Liver (tissue), 9 donors: ENCODE results near the gene IRF2BP2. TPM values are rescaled to one million over a fixed set of nuclear protein-coding genes. Genes with fewer than 3 reads are reported as not detected.

Experiments used
- DNase-seq: peaks from one replicate; pipeline ENCODE4 v3.0.0-alpha.2; 2017; ENCODE audit warnings: low spot score
- H3K27ac ChIP-seq, 2 donors: one replicate each; pipeline ENCODE4 v1.7.0; 2013; ENCODE audit warnings: inconsistent platforms in 2 of 2, low read length in 2 of 2, control low read depth in 1 of 2, low read depth in 1 of 2, mild to moderate bottlenecking in 1 of 2
- H3K27me3 ChIP-seq, 4 donors: one replicate each; pipeline versions ENCODE4 v1.6.1 to v1.7.0; 2013; ENCODE audit warnings: low read length in 3 of 4, inconsistent platforms in 1 of 4, mild to moderate bottlenecking in 1 of 4, moderate library complexity in 1 of 4; ENCODE audit not compliant: control insufficient read depth in 4 of 4, insufficient read depth in 4 of 4
- H3K36me3 ChIP-seq, 4 donors: one replicate each; pipeline versions ENCODE4 v1.6.1 to v1.7.0; 2013; ENCODE audit warnings: low read length in 3 of 4, mild to moderate bottlenecking in 3 of 4, low read depth in 1 of 4, moderate library complexity in 1 of 4; ENCODE audit not compliant: control insufficient read depth in 4 of 4, insufficient read depth in 3 of 4
- H3K4me1 ChIP-seq, 4 donors: one replicate each; pipeline versions ENCODE4 v1.6.1 to v1.7.0; 2013; ENCODE audit warnings: low read length in 3 of 4, mild to moderate bottlenecking in 3 of 4, moderate library complexity in 1 of 4; ENCODE audit not compliant: control insufficient read depth in 4 of 4, insufficient read depth in 4 of 4
- H3K4me3 ChIP-seq, 3 donors: one replicate each; pipeline versions ENCODE4 v1.6.1 to v1.7.0; 2013; ENCODE audit warnings: low read length in 3 of 3, control low read depth in 1 of 3, low read depth in 1 of 3, mild to moderate bottlenecking in 1 of 3
- H3K9ac ChIP-seq, 2 donors: one replicate each; pipeline ENCODE4 v1.7.0; 2013; ENCODE audit warnings: low read length in 2 of 2, mild to moderate bottlenecking in 2 of 2, moderate library complexity in 2 of 2, control low read depth in 1 of 2, low read depth in 1 of 2
- H3K9me3 ChIP-seq, 4 donors: one replicate each; pipeline versions ENCODE4 v1.6.1 to v1.7.0; 2013; ENCODE audit warnings: low read length in 3 of 4; ENCODE audit not compliant: control insufficient read depth in 4 of 4
- EGR1 ChIP-seq, 2 donors: IDR thresholded peaks; 2 replicates each; pipeline ENCODE4 v1.6.1; 2016 to 2018; ENCODE audit warnings: antibody characterized with exemption in 2 of 2, low read depth in 2 of 2
- FOXA2 ChIP-seq: IDR thresholded peaks from 2 replicates; pipeline ENCODE4 v1.6.1; 2016; ENCODE audit warnings: antibody characterized with exemption
- GABPA ChIP-seq, 2 donors: IDR thresholded peaks in 1 of 2; conservative IDR thresholded peaks in 1 of 2; 2 replicates each; pipeline ENCODE4 v1.6.1; 2016; ENCODE audit warnings: antibody characterized with exemption in 2 of 2, mild to moderate bottlenecking in 1 of 2, moderate library complexity in 1 of 2
- JUND ChIP-seq, 2 donors: IDR thresholded peaks; 2 replicates each; pipeline ENCODE4 v1.6.1; 2016; ENCODE audit warnings: antibody characterized with exemption in 2 of 2
- NR2F2 ChIP-seq: IDR thresholded peaks from 2 replicates; pipeline ENCODE4 v1.6.1; 2016; ENCODE audit warnings: antibody characterized with exemption
- RAD21 ChIP-seq, 2 donors: IDR thresholded peaks; 2 replicates each; pipeline ENCODE4 v1.6.1; 2016; ENCODE audit warnings: antibody characterized with exemption in 2 of 2, mild to moderate bottlenecking in 2 of 2
- RXRA ChIP-seq, 2 donors: IDR thresholded peaks; 2 replicates each; pipeline ENCODE4 v1.6.1; 2017 to 2018; ENCODE audit warnings: antibody characterized with exemption in 2 of 2, mild to moderate bottlenecking in 1 of 2
- SP1 ChIP-seq: IDR thresholded peaks from 2 replicates; pipeline ENCODE4 v1.6.1; 2018; ENCODE audit warnings: antibody characterized with exemption, mild to moderate bottlenecking
- TAF1 ChIP-seq: conservative IDR thresholded peaks from 2 replicates; pipeline ENCODE4 v1.6.1; 2016; ENCODE audit warnings: antibody characterized with exemption, mild to moderate bottlenecking
- WGBS: extraction: QIAGEN DNeasy Blood & Tissue Kit; methylation state at CpG from one replicate; pipeline ENCODE4 v1.1.7; 2013; 5-methylcytosine and 5-hydroxymethylcytosine counted together
- polyA plus RNA-seq, 2 donors: library from polyadenylated mRNA; stranded (reverse) in 1 of 2; unstranded in 1 of 2; fragments of 200-250 nt in 1 of 2; fragments of >200 nt in 1 of 2; fragmentation: Nextera tagmentation in 1 of 2; extraction: Ambion mirVana in 1 of 2; gene quantifications; one replicate each; pipeline versions ENCODE4 v1.2.1 to v1.2.3, GENCODE V29; 2013 to 2015
- total RNA-seq, 2 donors: library from RNA; depleted of rRNA; stranded (reverse); fragments of >200 nt; gene quantifications; one replicate each; pipeline ENCODE4 v1.2.3, GENCODE V29; 2014
- TF ChIP-seq, protein P1 (sequence below): fragments of 150-350 bp; IDR thresholded peaks from 2 replicates; pipeline ENCODE4 v1.5.1; 2017; ENCODE audit warnings: improper control_type of control experiment, low read depth, low read length; ENCODE audit not compliant: missing input control
- TF ChIP-seq, protein P2 (sequence below): IDR thresholded peaks from 2 replicates; pipeline ENCODE4 v1.6.1; 2016; ENCODE audit warnings: antibody characterized with exemption, mild to moderate bottlenecking
- TF ChIP-seq, protein P3 (sequence below): IDR thresholded peaks from 2 replicates; pipeline ENCODE4 v1.6.1; 2016; ENCODE audit warnings: antibody characterized with exemption
- TF ChIP-seq, protein P4 (sequence below): IDR thresholded peaks from 2 replicates; pipeline ENCODE4 v1.6.1; 2016; ENCODE audit warnings: antibody characterized with exemption
- donor health status: healthy.
- donor health status: healthy.
- donor health status: healthy.
- donor health status: healthy.
- donor health status: healthy.

Gene IRF2BP2
- total and polyA plus RNA-seq, 4 donors = 22.2 to 48.2 (median 35.4) TPM

- H3K27ac ChIP-seq = peak overlapping the region; percentile 97 to 100
- WGBS = under 1% methylated on average over 3 of the region's 3 CpGs
- H3K4me1 ChIP-seq = peaks cover 2 to 48% (median 26%) of the 10 kb centered on the region in 4 donors
- peaks cover 0 to 11% (median under 1%) of the 10 kb centered on the region in 4 donors for H3K36me3 ChIP-seq
- no peaks in the 10 kb centered on the region for H3K27me3 ChIP-seq
- DNase-seq = no peak
- peak overlapping the region; percentile 75 to 98 (median 94) for H3K4me3 ChIP-seq
- H3K9ac ChIP-seq = peak overlapping the region; percentile 99 to 100
- H3K9me3 ChIP-seq = no peaks in the 10 kb centered on the region
- TF ChIP-seq, protein P1, sequence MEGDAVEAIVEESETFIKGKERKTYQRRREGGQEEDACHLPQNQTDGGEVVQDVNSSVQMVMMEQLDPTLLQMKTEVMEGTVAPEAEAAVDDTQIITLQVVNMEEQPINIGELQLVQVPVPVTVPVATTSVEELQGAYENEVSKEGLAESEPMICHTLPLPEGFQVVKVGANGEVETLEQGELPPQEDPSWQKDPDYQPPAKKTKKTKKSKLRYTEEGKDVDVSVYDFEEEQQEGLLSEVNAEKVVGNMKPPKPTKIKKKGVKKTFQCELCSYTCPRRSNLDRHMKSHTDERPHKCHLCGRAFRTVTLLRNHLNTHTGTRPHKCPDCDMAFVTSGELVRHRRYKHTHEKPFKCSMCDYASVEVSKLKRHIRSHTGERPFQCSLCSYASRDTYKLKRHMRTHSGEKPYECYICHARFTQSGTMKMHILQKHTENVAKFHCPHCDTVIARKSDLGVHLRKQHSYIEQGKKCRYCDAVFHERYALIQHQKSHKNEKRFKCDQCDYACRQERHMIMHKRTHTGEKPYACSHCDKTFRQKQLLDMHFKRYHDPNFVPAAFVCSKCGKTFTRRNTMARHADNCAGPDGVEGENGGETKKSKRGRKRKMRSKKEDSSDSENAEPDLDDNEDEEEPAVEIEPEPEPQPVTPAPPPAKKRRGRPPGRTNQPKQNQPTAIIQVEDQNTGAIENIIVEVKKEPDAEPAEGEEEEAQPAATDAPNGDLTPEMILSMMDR = no peak
- TF ChIP-seq EGR1 (IDR thresholded peaks at IDR 0.05; ENCODE audit: low read depth in 2 of 2) = no peak
- TF ChIP-seq, protein P2, sequence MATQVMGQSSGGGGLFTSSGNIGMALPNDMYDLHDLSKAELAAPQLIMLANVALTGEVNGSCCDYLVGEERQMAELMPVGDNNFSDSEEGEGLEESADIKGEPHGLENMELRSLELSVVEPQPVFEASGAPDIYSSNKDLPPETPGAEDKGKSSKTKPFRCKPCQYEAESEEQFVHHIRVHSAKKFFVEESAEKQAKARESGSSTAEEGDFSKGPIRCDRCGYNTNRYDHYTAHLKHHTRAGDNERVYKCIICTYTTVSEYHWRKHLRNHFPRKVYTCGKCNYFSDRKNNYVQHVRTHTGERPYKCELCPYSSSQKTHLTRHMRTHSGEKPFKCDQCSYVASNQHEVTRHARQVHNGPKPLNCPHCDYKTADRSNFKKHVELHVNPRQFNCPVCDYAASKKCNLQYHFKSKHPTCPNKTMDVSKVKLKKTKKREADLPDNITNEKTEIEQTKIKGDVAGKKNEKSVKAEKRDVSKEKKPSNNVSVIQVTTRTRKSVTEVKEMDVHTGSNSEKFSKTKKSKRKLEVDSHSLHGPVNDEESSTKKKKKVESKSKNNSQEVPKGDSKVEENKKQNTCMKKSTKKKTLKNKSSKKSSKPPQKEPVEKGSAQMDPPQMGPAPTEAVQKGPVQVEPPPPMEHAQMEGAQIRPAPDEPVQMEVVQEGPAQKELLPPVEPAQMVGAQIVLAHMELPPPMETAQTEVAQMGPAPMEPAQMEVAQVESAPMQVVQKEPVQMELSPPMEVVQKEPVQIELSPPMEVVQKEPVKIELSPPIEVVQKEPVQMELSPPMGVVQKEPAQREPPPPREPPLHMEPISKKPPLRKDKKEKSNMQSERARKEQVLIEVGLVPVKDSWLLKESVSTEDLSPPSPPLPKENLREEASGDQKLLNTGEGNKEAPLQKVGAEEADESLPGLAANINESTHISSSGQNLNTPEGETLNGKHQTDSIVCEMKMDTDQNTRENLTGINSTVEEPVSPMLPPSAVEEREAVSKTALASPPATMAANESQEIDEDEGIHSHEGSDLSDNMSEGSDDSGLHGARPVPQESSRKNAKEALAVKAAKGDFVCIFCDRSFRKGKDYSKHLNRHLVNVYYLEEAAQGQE = no peak
- TF ChIP-seq FOXA2 = no peak
- no peak for TF ChIP-seq RAD21 (IDR thresholded peaks at IDR 0.05)
- no peak for TF ChIP-seq JUND (IDR thresholded peaks at IDR 0.05)
- TF ChIP-seq, protein P3, sequence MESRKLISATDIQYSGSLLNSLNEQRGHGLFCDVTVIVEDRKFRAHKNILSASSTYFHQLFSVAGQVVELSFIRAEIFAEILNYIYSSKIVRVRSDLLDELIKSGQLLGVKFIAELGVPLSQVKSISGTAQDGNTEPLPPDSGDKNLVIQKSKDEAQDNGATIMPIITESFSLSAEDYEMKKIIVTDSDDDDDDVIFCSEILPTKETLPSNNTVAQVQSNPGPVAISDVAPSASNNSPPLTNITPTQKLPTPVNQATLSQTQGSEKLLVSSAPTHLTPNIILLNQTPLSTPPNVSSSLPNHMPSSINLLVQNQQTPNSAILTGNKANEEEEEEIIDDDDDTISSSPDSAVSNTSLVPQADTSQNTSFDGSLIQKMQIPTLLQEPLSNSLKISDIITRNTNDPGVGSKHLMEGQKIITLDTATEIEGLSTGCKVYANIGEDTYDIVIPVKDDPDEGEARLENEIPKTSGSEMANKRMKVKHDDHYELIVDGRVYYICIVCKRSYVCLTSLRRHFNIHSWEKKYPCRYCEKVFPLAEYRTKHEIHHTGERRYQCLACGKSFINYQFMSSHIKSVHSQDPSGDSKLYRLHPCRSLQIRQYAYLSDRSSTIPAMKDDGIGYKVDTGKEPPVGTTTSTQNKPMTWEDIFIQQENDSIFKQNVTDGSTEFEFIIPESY = no peak
- TF ChIP-seq SP1 = no peak
- TF ChIP-seq, protein P4, sequence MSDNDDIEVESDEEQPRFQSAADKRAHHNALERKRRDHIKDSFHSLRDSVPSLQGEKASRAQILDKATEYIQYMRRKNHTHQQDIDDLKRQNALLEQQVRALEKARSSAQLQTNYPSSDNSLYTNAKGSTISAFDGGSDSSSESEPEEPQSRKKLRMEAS = no peak
- no peak for TF ChIP-seq GABPA (IDR thresholded peaks at IDR 0.05 in 1 of 2, conservative IDR thresholded peaks at IDR 0.05 in 1 of 2)
- TF ChIP-seq RXRA (IDR thresholded peaks at IDR 0.05) = no peak
- TF ChIP-seq NR2F2 = no peak
- no peak for TF ChIP-seq TAF1
Observed at GRCh38 chr1:234605399-234605982, 4.5 kb downstream of the IRF2BP2 start.
